ENCODE measurements around the gene GRIK4. TPM values are rescaled to one million over a fixed set of nuclear protein-coding genes. Genes with fewer than 3 reads are reported as not detected.

The GRIK4 gene
- total and polyA plus RNA-seq, 9 of the 15 experiments (the other 6 are each of a cell fraction or from before 2014, with no cell fraction given) = not detected

GRCh38 chr11:120964857-120965256, 453.3 kb downstream of the GRIK4 start (continued):
- TF ChIP-seq ZNF609 (CRISPR knock-in tag; IDR thresholded peaks at IDR 0.05; ENCODE audit: borderline replicate concordance) = no peak
- TF ChIP-seq SRSF1 (IDR thresholded peaks at IDR 0.05; ENCODE audit: low read depth, low read length) = no peak
- no peak for TF ChIP-seq PKNOX1 (IDR thresholded peaks at IDR 0.05)
- no peak for TF ChIP-seq CHD2 (IDR thresholded peaks at IDR 0.05; ENCODE audit: low read depth, low read length)

- 0% methylated on average over 14 of the region's 14 CpGs for WGBS (ENCODE audit: insufficient coverage, low coverage, missing lambda C conversion rate)
- H3K27me3 ChIP-seq (ENCODE audit: control insufficient read depth in 2 of 2, insufficient read depth in 2 of 2, low read length in 2 of 2) = peaks cover 5 to 42% of the 10 kb centered on the region in 2 experiments; a peak in 4 of 5 replicates
- H2AFZ ChIP-seq (ENCODE audit: low read depth, low read length) = no peak overlapping the region
- no peaks in the 10 kb centered on the region for H3K4me1 ChIP-seq (replicated peaks in 1 of 2; ENCODE audit: control insufficient read depth in 2 of 2, insufficient read depth in 2 of 2, low read length in 2 of 2)
- intact Hi-C loops (cut with micrococcal nuclease) (no loop called here), in situ Hi-C loops (cut with MboI) (no loop called here)
- H3K79me2 ChIP-seq (ENCODE audit: control insufficient read depth, insufficient read depth, low read length) = no peaks in the 10 kb centered on the region
- no peak overlapping the region for H3K4me2 ChIP-seq (ENCODE audit: insufficient read depth, low read length)
- no peak for FAIRE-seq
- DNase-seq (ENCODE audit: extremely low read depth in 1 of 4, low spot score in 3 of 4) = no peak
- ChIA-PET POLR2A (interaction anchor here (0.6 kb wide), 1 partner anchor 11 kb away, joined by 3 read pairs; no protein-coding TSS in a partner anchor), CTCF (ENCODE audit: low intra/inter-chr PET ratio) (no interaction called here)
- H4K20me1 ChIP-seq (replicated peaks; ENCODE audit: control insufficient read depth, insufficient read depth, low read length) = no peaks in the 10 kb centered on the region
- no peak overlapping the region for H3K9ac ChIP-seq (ENCODE audit: insufficient read depth in 1 of 2, low read depth in 2 of 2, low read length in 2 of 2)
- no TSS peak for BruUV-seq (replicated peaks)
- H3K9me1 ChIP-seq (ENCODE audit: control insufficient read depth, insufficient read depth, low read length) = no peaks in the 10 kb centered on the region
- no peaks in the 10 kb centered on the region for H3K36me3 ChIP-seq (ENCODE audit: control insufficient read depth, insufficient read depth, low read length)
- no peak overlapping the region for H3K27ac ChIP-seq (ENCODE audit: extremely low read depth, low read depth, low read length)
- no peak overlapping the region for H3K4me3 ChIP-seq
- no peaks in the 10 kb centered on the region for H3K9me3 ChIP-seq (replicated peaks; ENCODE audit: control insufficient read depth, insufficient read depth, low read depth, low read length)
- TF ChIP-seq TGIF2 (CRISPR knock-in tag; IDR thresholded peaks at IDR 0.05) (no peak), ZKSCAN1 (IDR thresholded peaks at IDR 0.05; ENCODE audit: low read depth, low read length) (no peak), THRAP3 (IDR thresholded peaks at IDR 0.05; ENCODE audit: borderline replicate concordance) (no peak), ESRRA (IDR thresholded peaks at IDR 0.05; ENCODE audit: borderline replicate concordance, low read depth) (no peak), ZFX (CRISPR knock-in tag; IDR thresholded peaks at IDR 0.05) (no peak), ZNF75A (CRISPR knock-in tag; IDR thresholded peaks at IDR 0.05) (no peak), FOXK1 (CRISPR knock-in tag; IDR thresholded peaks at IDR 0.05; ENCODE audit: borderline replicate concordance) (no peak), ILF3 (IDR thresholded peaks at IDR 0.05; ENCODE audit: borderline replicate concordance) (no peak), EHMT2 (IDR thresholded peaks at IDR 0.05) (no peak), U2AF2 (optimal IDR thresholded peaks at IDR 0.05; ENCODE audit: low read depth, low read length) (no peak), ZNF165 (CRISPR knock-in tag; IDR thresholded peaks at IDR 0.05; ENCODE audit: borderline replicate concordance) (no peak), SNIP1 (IDR thresholded peaks at IDR 0.05; ENCODE audit: low read depth) (no peak)
- ATAC-seq = no peak
These were observed 455.3 kb downstream of the GRIK4 start for GRCh38 chr11:120966840-120967239.

Data from K562 (cell line).